GM10266 (cell line): Measurements from ENCODE around the gene EPHA8.

Source experiments
- DNase-seq: peaks from one replicate; pipeline ENCODE4 v3.0.0; 2012; ENCODE audit errors: extremely low spot score
- TF ChIP-seq, protein P1 (sequence below): IDR thresholded peaks from 2 replicates; pipeline ENCODE4 v1.5.1; 2012; ENCODE audit warnings: mild to moderate bottlenecking, low read depth; ENCODE audit not compliant: control insufficient read depth, insufficient read depth; ENCODE audit errors: missing control alignments

EPHA8 gene

DNA sequence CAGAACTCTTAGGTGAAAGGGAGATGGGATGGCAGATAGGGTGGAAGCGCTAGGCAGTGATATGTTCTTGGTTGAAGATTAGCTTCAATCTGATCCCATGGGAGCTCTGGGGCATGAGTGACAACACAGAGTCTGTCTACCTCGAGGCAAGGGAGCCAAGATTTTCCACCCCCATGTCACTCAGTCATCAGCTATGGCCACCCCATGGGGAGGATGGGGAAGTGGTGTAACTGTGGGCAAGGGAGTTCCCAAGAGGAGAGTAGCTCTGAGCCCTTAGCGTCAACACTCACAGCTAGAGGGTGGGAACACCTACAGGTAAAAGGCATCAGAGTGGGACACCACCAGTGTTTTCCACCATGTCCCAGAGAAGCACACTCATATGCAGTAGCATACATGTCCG is 42.9 kb downstream of the EPHA8 start:
- TF ChIP-seq, protein P1, sequence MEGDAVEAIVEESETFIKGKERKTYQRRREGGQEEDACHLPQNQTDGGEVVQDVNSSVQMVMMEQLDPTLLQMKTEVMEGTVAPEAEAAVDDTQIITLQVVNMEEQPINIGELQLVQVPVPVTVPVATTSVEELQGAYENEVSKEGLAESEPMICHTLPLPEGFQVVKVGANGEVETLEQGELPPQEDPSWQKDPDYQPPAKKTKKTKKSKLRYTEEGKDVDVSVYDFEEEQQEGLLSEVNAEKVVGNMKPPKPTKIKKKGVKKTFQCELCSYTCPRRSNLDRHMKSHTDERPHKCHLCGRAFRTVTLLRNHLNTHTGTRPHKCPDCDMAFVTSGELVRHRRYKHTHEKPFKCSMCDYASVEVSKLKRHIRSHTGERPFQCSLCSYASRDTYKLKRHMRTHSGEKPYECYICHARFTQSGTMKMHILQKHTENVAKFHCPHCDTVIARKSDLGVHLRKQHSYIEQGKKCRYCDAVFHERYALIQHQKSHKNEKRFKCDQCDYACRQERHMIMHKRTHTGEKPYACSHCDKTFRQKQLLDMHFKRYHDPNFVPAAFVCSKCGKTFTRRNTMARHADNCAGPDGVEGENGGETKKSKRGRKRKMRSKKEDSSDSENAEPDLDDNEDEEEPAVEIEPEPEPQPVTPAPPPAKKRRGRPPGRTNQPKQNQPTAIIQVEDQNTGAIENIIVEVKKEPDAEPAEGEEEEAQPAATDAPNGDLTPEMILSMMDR: no peak
- no peak for DNase-seq

DNA sequence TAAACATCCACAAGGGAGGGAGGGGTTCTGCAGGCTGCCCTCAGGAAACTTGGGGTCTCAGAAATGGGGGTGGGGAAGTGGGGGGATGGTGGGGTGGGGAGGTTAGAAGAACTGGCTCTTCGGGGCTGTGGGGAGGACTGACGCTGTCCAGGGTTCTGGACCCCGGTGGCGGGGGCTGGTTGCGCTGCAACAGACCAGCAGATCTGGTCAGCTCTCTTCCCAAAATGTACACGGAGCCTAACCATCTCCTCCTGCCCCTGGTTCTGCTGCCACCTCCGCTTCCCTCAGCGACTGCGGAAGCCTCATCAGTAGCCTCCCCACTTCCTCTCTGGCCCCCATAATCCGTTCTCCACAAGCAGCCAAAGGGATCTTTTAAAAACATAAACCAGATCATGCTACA is 43.9 kb downstream of the EPHA8 start:
- TF ChIP-seq, protein P1: no peak
- no peak for DNase-seq

DNA sequence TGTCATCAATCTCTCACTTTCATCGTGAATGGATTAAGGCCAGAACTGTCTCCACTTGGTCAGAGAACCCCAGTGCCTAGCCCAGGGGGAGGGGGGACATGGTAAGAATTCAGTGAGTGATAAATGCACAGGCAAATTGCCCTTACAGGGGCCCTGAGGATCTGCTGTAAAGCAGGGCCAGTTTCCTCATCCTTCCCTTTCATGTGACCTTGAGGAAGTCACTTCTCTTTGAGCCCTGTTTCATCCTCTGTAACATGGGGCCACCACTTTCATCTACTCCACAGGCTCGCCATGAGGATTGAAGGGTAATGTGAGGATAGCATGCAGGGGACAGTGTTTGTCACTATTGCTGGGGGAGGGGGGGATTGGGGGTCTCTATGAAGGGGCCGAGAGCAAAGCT is 45.1 kb downstream of the EPHA8 start:
- DNase-seq: no peak
- TF ChIP-seq, protein P1: no peak

GRCh38 chr1:22609291-22609690 is 46.0 kb downstream of the EPHA8 start:
- TF ChIP-seq, protein P1: no peak
- no peak for DNase-seq

DNA sequence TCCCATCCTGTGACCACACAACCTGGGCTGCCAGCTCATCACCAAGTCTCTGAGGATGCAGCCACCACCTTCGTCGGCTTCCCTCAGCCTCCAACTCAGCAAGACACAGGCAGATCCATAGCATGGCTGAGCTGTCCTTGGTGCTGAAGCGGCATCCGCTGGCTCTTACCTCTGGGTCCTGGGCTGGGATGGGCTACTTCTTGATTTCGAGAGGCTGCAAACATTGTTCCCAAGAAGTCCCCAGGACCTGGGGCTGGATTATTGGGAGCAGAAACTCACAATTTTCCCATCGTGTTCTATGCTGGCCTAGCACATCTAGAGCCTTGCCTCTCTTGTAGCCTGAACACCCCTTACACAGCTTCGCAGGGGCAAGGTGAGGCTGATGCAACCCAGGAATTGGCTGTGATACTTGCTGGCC is 48.2 kb downstream of the EPHA8 start:
- TF ChIP-seq, protein P1: no peak
- no peak for DNase-seq

GRCh38 chr1:22612671-22613571 is 49.6 kb downstream of the EPHA8 start:
- no peak for DNase-seq
- TF ChIP-seq, protein P1: no peak

DNA sequence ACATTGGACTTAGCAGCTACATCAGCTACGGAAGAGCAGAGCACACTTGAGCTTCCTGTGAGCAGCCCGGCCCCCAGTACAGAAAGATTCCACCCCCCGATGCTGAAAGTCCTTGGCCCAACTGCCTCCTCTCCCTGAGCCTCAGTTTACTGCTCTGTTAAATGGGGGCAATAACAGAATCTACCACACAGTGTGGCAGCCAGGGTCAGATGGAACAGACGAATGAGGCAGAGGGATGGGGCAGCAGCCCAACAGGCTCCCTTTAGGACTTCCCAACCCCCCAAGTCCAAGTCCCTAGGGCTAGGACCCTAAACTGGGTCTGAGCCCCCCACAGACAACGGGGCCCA is 50.3 kb downstream of the EPHA8 start:
- DNase-seq: no peak
- TF ChIP-seq, protein P1: no peak
